DND-41 (cell line): ENCODE data around the gene STX12.

ENCODE experiments used
- ATAC-seq: fragments of 200-7000 bp; cut with Tn5 transposase; 3 replicates; pipeline ENCODE4 v1.9.1; 2021; ENCODE audit warnings: low read depth; ENCODE audit not compliant: insufficient read depth
- DNase-seq: peaks from one replicate; pipeline ENCODE4 v3.0.0-alpha.2; 2020
- H2AFZ ChIP-seq: 2 replicates; pipeline ENCODE4 v1.6.0; 2012; ENCODE audit warnings: low read depth, low read length
- H3K27ac ChIP-seq: 2 replicates; pipeline ENCODE4 v1.5.1; 2012; ENCODE audit warnings: low read length, inconsistent platforms
- H3K27me3 ChIP-seq: fragments of 200-600 bp; sonication (generic); 2 replicates; pipeline ENCODE4 v1.6.0; 2012; ENCODE audit warnings: low read length, mild to moderate bottlenecking, inconsistent platforms; ENCODE audit not compliant: insufficient read depth, poor library complexity
- H3K36me3 ChIP-seq: 2 replicates; pipeline ENCODE4 v1.5.1; 2012; ENCODE audit warnings: low read length, inconsistent platforms; ENCODE audit not compliant: insufficient read depth
- H3K4me1 ChIP-seq: 2 replicates; pipeline ENCODE4 v1.5.1; 2012; ENCODE audit warnings: mild to moderate bottlenecking, low read length; ENCODE audit not compliant: insufficient read depth
- H3K4me2 ChIP-seq: 2 replicates; pipeline ENCODE4 v1.6.0; 2012; ENCODE audit warnings: mild to moderate bottlenecking, moderate library complexity, low read length, inconsistent platforms; ENCODE audit not compliant: insufficient read depth
- H3K4me3 ChIP-seq, 2 experiments: fragments of 200-600 bp in 1 of 2; shearing (Covaris generic) in 1 of 2; 2 replicates each; pipeline ENCODE4 v1.5.1; 2012 to 2016; ENCODE audit warnings: inconsistent platforms in 2 of 2, low read length in 2 of 2, mild to moderate bottlenecking in 2 of 2, low read depth in 1 of 2, moderate library complexity in 1 of 2
- H3K79me2 ChIP-seq: 2 replicates; pipeline ENCODE4 v1.6.0; 2012; ENCODE audit warnings: low read length, inconsistent platforms; ENCODE audit not compliant: insufficient read depth
- H3K9ac ChIP-seq: 2 replicates; pipeline ENCODE4 v1.6.0; 2012; ENCODE audit warnings: low read depth, mild to moderate bottlenecking, inconsistent platforms, low read length, moderate library complexity
- H3K9me3 ChIP-seq: 2 replicates; pipeline ENCODE4 v1.5.1; 2012; ENCODE audit warnings: low read length, moderate library complexity, mild to moderate bottlenecking, inconsistent platforms; ENCODE audit not compliant: insufficient read depth, severe bottlenecking
- H4K20me1 ChIP-seq: 2 replicates; pipeline ENCODE4 v1.6.0; 2012; ENCODE audit warnings: low read length; ENCODE audit not compliant: insufficient read depth
- EZH2 ChIP-seq: IDR thresholded peaks from 3 replicates; pipeline ENCODE4 v1.6.1; 2012; ENCODE audit warnings: borderline replicate concordance, low read depth, mild to moderate bottlenecking, moderate library complexity, low read length, inconsistent platforms; ENCODE audit not compliant: severe bottlenecking
- TF ChIP-seq, protein P1 (sequence below): IDR thresholded peaks from 2 replicates; pipeline ENCODE4 v1.5.1; 2012; ENCODE audit warnings: borderline replicate concordance, low read length, moderate library complexity, mild to moderate bottlenecking; ENCODE audit not compliant: poor library complexity, severe bottlenecking; ENCODE audit errors: extremely low read depth

Gene STX12

GRCh38 chr1:27809883-27810282 lies 36.9 kb downstream of the STX12 start:
- TF ChIP-seq, protein P1, sequence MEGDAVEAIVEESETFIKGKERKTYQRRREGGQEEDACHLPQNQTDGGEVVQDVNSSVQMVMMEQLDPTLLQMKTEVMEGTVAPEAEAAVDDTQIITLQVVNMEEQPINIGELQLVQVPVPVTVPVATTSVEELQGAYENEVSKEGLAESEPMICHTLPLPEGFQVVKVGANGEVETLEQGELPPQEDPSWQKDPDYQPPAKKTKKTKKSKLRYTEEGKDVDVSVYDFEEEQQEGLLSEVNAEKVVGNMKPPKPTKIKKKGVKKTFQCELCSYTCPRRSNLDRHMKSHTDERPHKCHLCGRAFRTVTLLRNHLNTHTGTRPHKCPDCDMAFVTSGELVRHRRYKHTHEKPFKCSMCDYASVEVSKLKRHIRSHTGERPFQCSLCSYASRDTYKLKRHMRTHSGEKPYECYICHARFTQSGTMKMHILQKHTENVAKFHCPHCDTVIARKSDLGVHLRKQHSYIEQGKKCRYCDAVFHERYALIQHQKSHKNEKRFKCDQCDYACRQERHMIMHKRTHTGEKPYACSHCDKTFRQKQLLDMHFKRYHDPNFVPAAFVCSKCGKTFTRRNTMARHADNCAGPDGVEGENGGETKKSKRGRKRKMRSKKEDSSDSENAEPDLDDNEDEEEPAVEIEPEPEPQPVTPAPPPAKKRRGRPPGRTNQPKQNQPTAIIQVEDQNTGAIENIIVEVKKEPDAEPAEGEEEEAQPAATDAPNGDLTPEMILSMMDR, result no peak
- TF ChIP-seq EZH2, result no peak
- Histone ChIP-seq H3K27me3 (no peaks in the 10 kb centered on the region), H2AFZ (no peak overlapping the region), H3K36me3 (peaks cover 34% of the 10 kb centered on the region), H3K79me2 (no peaks in the 10 kb centered on the region), H3K9me3 (no peaks in the 10 kb centered on the region), H4K20me1 (no peaks in the 10 kb centered on the region), H3K4me2 (no peak overlapping the region), H3K4me3 (no peak overlapping the region), H3K9ac (no peak overlapping the region), H3K4me1 (no peaks in the 10 kb centered on the region), H3K27ac (no peak overlapping the region)
- DNase-seq, result no peak
- no peak for ATAC-seq

GRCh38 chr1:27811741-27812500 lies 38.9 kb downstream of the STX12 start:
- no peak for ATAC-seq
- H3K9me3 ChIP-seq, result no peaks in the 10 kb centered on the region
- no peak overlapping the region for H3K9ac ChIP-seq
- H3K4me2 ChIP-seq, result no peak overlapping the region
- no peak overlapping the region for H2AFZ ChIP-seq
- H3K4me3 ChIP-seq, result no peak overlapping the region
- TF ChIP-seq, protein P1, result no peak
- no peak for TF ChIP-seq EZH2
- H3K36me3 ChIP-seq, result peaks cover 35% of the 10 kb centered on the region
- H3K27ac ChIP-seq, result no peak overlapping the region
- H3K79me2 ChIP-seq, result no peaks in the 10 kb centered on the region
- H3K4me1 ChIP-seq, result no peaks in the 10 kb centered on the region
- DNase-seq, result no peak
- H4K20me1 ChIP-seq, result no peaks in the 10 kb centered on the region
- no peaks in the 10 kb centered on the region for H3K27me3 ChIP-seq

GRCh38 chr1:27816921-27817630 lies 44.1 kb downstream of the STX12 start:
- DNase-seq, result no peak
- H3K36me3 ChIP-seq, result peaks cover 67% of the 10 kb centered on the region
- H3K27me3 ChIP-seq, result no peaks in the 10 kb centered on the region
- no peak for ATAC-seq
- no peak overlapping the region for H3K27ac ChIP-seq
- no peaks in the 10 kb centered on the region for H3K9me3 ChIP-seq
- no peak overlapping the region for H3K4me3 ChIP-seq
- no peaks in the 10 kb centered on the region for H3K4me1 ChIP-seq
- H3K9ac ChIP-seq, result no peak overlapping the region
- no peak overlapping the region for H2AFZ ChIP-seq
- H3K4me2 ChIP-seq, result no peak overlapping the region
- no peaks in the 10 kb centered on the region for H3K79me2 ChIP-seq
- no peak for TF ChIP-seq EZH2
- TF ChIP-seq, protein P1, result no peak
- no peaks in the 10 kb centered on the region for H4K20me1 ChIP-seq
